Stimulated activated CD4-positive, alpha-beta T cell treated with anti-CD3 and anti-CD28 coated beads, Interleukin-2, amount 100 ng/mL, for 4 hours (primary cell): ENCODE measurements around the gene UNC13C.

Experiments used
- DNase-seq: peaks from one replicate; pipeline ENCODE4 v3.0.0-alpha.2; 2020; ENCODE audit warnings: low read depth

UNC13C gene

GRCh38 chr15:54567408-54568035 lies 589.3 kb downstream of the UNC13C start:
- no peak for DNase-seq

GRCh38 chr15:54568381-54568780 lies 590.1 kb downstream of the UNC13C start:
- no peak for DNase-seq

DNA sequence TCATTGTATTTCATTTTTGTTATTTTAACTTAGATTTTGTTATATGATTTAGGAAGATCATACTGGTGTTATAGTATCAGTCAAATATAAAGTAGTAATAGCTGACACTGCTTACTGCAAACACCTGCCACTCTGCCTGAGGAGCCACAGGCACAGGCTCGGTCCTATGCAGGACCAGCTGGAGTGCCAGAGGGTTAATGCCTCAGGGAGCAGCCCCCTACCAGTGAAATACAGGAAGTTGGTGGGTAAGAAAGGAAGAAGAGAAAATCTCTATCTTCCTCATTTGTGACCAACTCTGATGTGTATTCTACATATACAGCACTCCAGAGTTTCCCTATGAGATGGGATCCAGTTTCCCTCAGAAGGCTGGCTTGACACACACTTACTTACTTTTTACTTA lies 593.3 kb downstream of the UNC13C start:
- DNase-seq: no peak

GRCh38 chr15:54575586-54575985 lies 597.3 kb downstream of the UNC13C start:
- DNase-seq: no peak

- no peak for DNase-seq
Observed at GRCh38 chr15:54576298-54576935, 598.2 kb downstream of the UNC13C start.

DNA sequence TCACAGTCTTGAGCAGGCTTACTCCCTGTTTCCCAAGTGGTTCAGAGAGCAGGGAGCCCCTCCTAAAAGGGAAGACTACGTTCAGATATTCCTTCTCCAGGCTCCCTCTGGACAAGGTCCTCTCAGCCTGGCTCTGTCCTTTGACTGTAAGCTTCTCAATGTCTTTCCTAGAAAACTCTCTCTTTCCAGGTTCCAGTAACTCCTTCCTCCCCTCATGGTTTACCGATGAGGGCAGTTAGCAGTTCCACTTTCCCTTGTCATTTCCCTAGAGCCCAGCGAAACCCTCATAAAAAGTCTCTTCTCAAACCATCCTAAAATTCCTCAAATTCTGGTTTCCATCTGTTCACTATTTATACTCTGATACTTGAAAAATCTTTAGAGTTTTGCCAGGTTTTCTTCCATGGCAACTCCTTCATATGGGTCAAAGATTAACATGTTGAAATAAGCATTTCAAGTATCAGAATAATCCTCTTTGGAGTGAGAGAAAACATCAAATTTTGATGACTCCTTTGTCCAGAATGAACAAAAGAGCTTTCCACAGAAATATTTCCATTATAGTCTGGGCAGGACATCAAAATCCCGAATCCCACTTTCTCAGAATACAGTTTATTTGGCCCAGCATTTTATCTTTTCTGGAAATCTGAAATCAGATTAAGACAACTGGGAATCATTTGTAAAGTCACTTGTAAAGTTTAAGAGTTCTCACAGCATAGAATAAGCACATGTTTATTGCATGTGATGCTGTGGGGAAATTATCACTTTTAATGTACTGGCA lies 599.4 kb downstream of the UNC13C start:
- no peak for DNase-seq

GRCh38 chr15:54579855-54580254 lies 601.6 kb downstream of the UNC13C start:
- DNase-seq: no peak

- no peak for DNase-seq
Observed at GRCh38 chr15:54580643-54581042, 602.4 kb downstream of the UNC13C start.

DNA sequence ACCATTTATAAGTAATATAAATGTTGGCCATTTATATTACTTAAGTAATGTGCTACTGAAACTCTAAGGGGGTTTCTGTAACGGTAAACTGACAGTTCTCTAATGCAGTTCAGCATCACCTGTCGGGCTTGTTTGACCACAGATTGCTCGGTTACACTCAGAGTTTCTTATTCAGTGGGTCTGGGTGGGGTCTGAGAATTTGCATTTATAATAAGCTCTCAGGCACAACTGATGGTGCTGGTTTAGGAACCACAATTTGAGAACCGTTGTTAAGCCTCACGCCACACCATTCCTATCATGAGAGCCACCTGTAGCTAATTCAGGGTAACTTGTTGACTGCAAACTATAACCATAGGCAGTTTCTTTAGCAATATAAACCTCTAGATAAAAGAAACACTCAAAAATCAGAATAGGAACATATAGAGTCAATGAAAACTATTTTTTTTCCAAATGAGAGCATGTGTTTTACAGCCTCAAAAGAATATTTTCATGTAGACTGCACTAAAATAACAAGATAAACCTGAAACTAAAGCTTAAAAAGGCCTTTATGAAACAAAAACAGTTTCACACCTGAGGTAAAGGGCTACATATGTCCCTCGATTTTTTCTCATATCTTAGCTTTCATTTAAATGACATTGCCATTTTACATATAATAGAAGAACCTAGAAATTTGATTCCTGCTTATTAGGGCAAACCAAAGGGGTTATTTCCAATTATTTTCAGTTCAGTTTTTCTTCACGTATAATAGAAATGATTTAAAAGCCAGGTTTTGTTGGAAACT lies 604.8 kb downstream of the UNC13C start:
- no peak for DNase-seq

DNA sequence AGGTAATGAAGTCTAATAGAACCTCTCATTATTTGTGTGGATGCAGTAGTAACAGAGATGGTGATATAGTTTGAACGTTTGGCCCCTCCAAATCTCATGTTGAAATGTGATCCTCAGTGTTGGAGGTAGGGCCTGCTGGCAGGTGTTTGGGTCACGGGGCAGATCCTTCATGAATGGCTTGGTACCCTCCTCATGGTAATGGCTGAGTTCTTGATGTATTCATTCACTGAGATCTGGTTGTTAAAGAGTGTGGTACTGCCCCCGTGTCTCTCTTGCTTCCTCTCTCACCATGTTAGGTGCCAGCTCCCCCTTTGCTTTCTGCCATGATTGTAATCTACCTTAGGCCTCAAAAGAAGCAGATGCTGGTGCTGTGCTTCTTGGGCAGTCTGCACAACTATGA lies 606.8 kb downstream of the UNC13C start:
- no peak for DNase-seq

GRCh38 chr15:54594115-54594514 lies 615.9 kb downstream of the UNC13C start:
- DNase-seq: no peak

- DNase-seq: no peak
Observed at GRCh38 chr15:54599386-54599785, 621.1 kb downstream of the UNC13C start.

DNA sequence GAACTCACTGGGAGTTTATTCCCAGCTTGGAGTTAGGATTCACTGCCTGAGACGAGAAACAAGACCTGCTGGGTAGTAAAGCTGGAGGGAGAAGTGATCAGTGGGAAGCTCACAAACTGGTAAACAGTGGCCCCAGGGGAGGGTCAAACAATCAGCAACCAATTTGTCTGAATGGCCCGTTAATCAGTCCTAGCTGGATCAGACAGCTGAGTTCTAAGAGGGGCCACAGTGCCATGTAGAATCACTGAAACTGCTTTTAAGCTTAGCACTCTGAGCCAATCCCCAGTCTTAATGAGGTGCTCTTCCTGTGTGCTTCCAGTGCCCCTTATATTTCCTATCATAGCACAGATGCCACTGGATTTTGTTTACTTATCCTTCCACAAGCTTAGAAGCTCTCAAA lies 626.8 kb downstream of the UNC13C start:
- no peak for DNase-seq

DNA sequence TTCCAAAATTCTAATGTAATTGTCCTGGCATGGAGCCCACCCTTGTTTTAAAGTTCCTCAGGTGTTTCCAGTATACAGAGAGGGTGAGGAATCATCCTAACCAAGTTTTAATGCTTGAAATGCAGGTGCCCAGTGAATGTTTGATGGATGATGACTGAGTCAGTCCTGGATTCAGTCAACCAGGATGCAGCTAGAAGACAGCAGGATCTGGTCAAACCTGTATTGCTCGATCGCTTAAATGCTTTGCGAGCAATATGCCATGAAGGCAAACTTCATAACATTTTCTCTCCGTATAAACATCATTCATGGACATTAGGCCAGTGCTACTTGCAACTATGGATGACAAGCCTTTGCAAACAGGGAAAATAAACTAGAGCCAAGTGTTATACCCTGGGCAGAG lies 627.3 kb downstream of the UNC13C start:
- no peak for DNase-seq

- no peak for DNase-seq
Observed at GRCh38 chr15:54608876-54609835, 630.9 kb downstream of the UNC13C start.

GRCh38 chr15:54618120-54618519 lies 639.9 kb downstream of the UNC13C start:
- no peak for DNase-seq

- no peak for DNase-seq
Observed at GRCh38 chr15:54619180-54619579, 640.9 kb downstream of the UNC13C start.

GRCh38 chr15:54620916-54621315 lies 642.7 kb downstream of the UNC13C start:
- DNase-seq: no peak

GRCh38 chr15:54636147-54636546 lies 657.9 kb downstream of the UNC13C start:
- DNase-seq: no peak

- DNase-seq: no peak
Observed at GRCh38 chr15:54638666-54639065, 660.4 kb downstream of the UNC13C start.

- no peak for DNase-seq
Observed at GRCh38 chr15:54640873-54641272, 662.6 kb downstream of the UNC13C start.
